ENCODE data around the gene GARS1.

GRCh38 chr7:30598121-30598876 lies 3.6 kb downstream of the GARS1 start:
- TF ChIP-seq CTCF (conservative IDR thresholded peaks at IDR 0.05; ENCODE audit: low read length) = no peak
- TF ChIP-seq EZH2phosphoT487 (IDR thresholded peaks at IDR 0.05; ENCODE audit: borderline replicate concordance) = no peak
